Transverse colon (tissue), 4 donors: ENCODE measurements around the gene SLC29A1.

ENCODE experiments used
- CTCF ChIP-seq, 5 experiments: fragments of 200-600 bp in 3 of 5; fragments of 450-650 bp in 2 of 5; sonication (generic) in 3 of 5; IDR thresholded peaks; 1 replicate in 2 of 5; 2 replicates in 3 of 5; pipeline ENCODE4 v1.5.1; 2016 to 2017; ENCODE audit warnings: antibody characterized with exemption in 5 of 5, inconsistent platforms in 3 of 5, mild to moderate bottlenecking in 2 of 5, moderate library complexity in 1 of 5
- EP300 ChIP-seq: sonication (generic); formaldehyde crosslinking; IDR thresholded peaks from one replicate; pipeline ENCODE4 v1.6.1; 2017; ENCODE audit warnings: antibody characterized with exemption, low read depth
- POLR2A ChIP-seq: fragments of 450-650 bp; IDR thresholded peaks from one replicate; pipeline ENCODE4 v1.6.1; 2016; ENCODE audit warnings: antibody characterized with exemption, mild to moderate bottlenecking, moderate library complexity
- POLR2AphosphoS5 ChIP-seq, 3 donors: sonication (generic); formaldehyde crosslinking; IDR thresholded peaks; one replicate each; pipeline ENCODE4 v1.6.1; 2016; ENCODE audit warnings: antibody characterized with exemption in 3 of 3

DNA sequence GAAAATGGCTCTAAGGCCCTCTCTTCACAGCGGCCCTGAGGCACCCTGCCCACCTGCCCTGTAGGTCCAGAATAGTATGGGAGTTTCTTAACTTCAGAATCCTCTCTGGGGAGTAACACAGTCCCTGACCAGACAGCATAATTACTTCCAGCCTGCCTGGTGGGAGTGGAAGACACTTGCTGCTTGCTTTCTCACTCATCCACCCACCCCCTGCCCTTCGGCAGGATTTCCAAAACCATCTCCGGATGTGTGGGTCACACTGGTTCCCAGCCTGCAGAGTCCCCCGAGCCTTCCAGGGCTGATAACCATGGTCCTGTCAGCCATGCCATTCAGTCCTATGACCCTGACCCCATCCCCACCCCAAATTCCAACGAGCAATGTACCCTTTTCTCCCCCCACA, 5.4 kb downstream of the SLC29A1 start:
- TF ChIP-seq CTCF (IDR thresholded peaks at IDR 0.05) (no peak), POLR2A (no peak), EP300 (no peak), POLR2AphosphoS5 (IDR thresholded peaks at IDR 0.05) (no peak)
